Measurements from ENCODE around the gene TEDC2.
"Not testable (repeated sequence)": the region's sequence is repeated elsewhere in the genome, so short reads cannot be mapped to it uniquely, and the experiment has no call there.

Gene TEDC2

DNA sequence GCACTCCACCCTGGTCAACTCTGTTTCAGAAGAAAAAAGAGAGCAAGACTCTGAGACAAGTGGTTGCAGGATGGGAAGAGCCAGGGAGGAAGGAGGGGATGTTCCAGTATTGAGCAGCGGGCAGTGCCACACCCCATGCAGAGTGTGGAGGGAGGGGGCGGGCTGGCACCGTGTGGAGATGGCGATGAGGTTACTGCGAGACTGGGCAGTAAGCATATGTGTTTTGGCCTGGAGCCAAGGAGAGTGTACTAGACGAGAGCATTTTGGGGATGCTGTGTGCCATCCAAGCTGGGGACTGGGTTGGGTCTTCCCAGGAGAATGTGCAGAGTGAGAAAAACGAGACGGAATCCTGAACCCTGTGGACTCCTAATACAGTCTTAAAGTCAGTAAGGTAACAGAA lies 18.4 kb downstream of the TEDC2 start:
- no peak for DNase-seq

DNA sequence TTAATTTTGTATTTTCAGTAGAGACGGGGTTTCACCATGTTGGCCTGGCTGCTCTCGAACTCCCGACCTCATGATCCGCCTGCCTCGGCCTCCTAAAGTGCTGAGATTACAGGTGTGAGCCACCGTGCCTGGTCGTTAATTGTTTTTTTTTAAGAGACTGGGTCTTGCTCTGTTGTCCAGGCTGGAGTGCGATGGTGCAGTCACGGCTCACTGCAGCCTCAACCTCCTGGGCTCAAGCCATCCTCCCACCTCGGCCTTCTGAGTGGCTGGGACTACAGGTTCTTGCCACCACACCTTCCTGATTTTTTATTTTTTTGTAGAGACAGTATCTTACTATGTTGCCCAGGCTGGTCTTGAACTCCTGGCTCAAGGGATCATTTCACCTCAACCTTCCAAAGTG lies 20.1 kb downstream of the TEDC2 start:
- not testable (repeated sequence) for DNase-seq

DNA sequence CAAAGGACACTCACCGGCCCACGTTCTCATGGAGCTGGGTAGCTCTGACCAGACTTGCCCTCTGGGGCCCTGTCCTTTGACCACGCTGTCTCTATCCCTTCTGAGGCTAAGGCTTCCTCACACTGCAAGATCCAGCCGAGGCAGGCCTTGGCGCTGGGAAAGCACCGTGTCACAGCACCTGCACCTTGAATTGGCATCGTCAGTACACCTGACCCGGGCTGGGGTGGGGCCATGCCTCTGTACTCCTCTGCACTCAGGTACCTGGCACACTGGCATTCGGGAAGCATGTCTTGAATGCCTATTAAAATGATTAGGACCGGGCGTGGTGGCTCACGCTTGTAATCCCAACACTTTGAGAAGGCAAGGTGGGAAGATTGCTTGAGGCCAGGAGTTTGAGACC lies 21.0 kb downstream of the TEDC2 start:
- DNase-seq = no peak

DNA sequence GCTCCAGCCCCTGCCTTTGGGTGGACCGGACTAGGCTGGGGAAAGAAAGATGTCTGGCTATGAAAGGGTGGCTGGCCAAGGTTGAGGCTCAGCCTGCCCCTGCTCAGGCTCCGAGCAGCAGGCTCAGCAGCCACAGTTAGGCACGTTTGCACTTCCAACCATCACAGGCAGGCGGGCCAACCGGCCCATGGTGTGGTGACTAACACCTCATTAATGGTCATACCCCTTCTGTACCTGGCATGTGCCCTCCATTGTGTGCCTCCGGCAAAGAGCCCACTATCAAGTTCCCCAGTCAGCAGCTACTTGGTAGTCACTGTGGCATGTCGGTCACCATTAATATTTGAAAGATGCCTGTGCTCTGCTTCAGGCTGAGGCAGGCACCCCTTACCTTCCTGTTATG lies 21.8 kb downstream of the TEDC2 start:
- no peak for DNase-seq

DNA sequence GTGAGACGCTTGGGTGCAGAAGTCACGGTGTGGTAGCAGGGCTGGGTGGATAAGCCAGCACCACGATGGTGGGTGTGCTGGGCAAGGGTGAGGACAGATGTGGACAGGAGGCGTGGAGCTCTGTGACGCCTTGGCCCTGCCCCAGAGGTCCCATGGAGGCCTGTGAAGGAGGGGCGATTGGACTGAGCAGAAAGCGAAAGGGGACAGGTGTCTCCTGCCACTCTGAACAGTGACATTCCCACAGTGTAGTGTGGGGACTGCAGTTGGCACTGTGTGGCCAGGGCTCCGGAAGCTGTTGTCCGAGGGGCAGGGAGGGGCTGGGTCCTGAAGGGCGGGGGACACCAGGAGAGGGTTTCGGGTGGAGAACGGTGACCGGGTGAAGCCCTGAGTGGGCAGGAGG lies 22.3 kb downstream of the TEDC2 start:
- DNase-seq = no peak

DNA sequence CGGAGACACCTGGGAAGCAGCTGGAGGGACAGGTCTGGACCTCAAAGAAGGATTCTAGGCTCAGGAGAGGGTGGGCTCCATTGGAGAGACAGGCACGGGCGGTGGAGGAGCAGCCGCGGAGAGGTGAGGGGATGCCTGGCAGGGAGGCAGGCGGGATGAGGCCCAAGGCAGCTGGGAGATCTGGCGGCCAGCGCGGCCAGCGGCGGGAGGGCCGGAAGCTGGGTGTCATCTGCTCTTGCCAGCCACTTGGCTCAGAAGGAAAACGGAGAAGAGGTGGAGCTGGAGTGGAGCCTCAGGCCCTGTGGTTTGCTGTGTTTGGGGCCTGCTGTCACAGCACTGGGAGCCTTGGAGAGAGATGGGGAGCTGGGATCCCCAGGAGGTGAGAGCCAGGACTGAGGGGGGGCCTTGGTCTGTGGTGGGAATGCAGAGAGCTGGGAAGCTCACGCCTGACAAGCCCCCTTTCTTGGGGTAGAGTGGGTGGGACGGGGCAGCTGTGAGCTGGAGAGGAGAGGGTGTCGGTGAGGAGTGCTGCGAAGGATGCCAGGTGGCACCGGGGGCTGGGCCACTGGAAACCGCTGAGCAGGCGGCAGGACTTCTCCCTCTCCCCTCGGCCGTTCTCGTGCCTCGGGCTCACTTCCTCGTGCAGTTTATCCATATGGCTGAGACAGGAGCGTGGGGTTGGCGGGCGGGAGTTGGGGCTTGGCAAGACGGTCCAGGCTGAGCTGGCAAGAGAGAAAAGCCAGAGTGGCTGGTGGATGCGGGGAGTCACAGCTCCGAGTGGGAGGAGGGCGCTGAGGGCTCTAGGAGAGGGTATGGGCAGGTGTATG lies 23.0 kb downstream of the TEDC2 start:
- DNase-seq = peak in 1 of 2 experiments; percentile 75

DNA sequence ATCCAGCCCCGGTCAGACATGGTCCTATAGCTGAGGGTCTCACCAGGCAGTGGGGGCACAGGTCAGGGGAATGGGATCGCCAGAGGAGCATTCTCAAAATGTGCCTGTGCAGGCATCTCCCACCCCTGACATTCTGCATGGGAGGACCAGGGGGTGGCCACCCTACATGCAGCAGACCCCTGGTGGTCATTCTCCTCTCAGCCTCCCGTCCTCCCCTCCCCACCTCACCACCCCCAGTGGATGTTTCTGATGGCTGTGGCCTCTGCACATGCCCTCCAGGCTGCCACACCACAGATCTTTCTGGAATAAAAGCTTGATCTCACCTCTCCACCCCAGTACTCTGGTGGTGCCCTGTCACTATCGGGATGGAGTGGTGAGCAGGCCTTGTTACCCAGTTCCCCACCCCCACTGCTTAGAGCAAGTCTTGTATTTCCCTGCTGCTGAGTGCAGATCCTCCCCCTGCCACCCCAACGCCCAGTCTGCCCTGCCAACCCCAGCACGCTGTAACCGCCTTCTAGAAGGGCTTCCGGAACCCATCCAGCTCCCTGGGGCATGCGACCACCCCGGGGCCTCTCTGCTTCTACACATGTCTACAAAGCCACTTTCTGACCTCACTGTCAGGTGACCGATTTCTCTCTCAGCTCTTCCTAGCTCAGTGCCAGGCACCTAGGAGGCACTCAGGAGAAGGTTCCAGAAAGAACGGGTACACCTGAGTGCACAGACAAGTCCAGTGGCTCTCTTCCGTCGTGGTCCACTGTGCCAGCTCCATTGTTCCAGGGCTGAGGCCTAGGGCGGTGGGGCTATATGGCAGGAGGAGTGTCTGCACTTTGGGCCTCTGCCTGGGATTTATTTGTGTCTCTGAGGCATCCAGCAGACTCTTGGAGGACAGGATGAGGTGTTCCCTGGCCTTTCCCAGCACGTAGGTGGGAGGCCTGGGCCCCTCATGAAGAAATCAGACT lies 24.3 kb downstream of the TEDC2 start:
- DNase-seq = no peak

DNA sequence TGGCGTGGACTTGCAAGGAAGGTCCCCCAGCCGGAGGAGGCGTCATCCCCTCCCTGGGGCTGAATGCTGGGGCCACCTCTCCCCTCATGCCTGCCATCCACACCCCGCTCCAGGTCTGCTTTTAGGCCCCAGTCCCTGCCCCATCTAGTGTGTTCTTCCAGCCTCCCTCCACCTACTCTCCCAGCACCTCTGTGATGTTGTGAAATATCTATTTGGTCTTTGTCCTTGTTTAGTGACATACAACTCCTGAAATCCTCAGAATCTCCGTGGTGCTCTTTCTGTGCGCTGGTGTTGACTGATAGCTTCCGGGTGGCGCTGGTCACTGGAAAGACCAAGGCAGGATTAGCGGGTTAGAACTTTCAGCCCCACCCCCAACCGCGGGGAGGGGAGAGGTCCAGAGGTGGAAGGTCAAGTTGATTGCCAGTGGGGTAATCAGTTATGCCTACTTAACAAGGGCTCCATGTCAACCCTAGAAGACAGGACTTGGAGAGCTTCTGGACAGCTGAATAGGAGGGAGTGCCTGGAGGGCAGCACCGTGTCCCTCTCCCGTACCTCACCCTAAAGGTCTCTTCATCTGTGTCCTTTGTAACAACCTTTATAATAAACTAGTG lies 25.1 kb downstream of the TEDC2 start:
- no peak for DNase-seq

DNA sequence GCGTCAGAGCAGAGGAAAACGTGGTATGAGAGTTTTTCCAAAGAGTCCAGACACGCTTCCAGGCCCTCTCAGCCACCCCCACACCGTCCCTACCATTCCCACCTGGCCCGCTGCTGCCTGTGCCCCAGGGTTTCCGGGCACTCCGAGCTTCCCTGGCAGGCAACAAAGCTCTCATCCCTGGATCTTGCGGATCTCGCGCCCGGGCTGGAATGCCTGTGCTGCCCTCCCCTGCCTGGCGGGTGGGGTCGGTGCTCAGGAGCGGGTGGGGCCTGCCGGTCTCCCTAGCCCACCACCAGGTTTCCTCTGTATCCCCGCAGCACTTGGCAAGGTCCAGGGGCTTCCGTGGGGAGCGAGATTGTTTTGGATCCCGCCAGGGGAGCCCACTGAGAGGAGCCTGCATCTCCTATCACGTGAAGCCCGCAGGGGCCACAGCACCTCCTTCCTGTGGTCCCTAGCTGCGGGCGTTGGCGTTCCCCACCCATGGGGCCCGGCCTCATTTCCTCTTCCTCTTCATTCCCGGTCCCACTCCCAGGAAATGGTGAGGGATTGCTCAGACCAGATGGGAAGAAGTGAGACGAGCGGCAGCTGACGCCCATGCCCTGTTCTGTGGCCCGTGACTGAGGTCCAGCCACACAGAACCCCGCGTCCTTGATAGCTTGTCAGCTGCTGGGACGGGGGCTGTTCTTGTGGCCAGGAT lies 26.1 kb downstream of the TEDC2 start:
- no peak for DNase-seq

DNA sequence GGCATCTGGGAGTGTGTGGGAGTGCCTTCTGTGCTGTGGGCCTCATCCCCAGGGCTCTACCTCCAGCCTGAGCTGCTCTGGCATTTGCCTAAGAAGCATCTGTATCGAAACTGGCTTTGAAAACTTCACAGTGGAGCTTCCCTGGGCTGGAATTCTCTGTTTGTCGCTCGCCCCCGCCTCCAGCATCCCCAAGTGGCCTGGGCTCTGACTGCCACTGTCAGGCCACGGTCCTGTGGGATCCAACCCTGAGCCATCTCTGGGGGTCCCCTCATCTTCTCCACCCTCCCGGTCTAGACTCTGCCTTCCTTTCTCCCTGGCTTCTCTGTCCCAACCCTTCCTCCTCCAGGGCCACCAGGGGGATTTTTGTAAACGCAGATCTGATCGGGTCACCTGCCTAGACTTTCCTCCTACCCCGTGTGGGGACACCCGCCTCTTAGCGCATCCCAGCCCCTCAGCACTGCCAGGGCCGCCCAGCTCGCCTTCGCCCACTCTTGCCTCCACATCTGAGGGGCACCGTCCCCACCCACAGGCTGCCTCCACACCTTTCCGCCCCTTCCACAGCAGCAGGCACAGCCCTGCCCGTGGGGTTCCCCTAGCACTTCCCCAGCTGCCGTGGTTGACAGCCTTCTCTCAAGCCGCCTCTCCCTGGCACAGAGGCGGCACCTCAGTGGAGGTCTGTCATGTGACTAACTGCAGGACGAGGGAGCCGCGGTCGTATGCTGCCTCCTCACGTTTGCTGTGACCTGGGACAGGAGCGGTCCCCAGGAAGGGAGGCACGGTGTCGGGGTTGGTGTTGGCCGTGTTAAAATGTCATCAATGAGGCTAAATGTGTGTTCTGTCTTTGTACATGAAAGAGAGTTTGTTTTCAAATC lies 27.0 kb downstream of the TEDC2 start:
- peak in 1 of 2 experiments; percentile 42 for DNase-seq

DNA sequence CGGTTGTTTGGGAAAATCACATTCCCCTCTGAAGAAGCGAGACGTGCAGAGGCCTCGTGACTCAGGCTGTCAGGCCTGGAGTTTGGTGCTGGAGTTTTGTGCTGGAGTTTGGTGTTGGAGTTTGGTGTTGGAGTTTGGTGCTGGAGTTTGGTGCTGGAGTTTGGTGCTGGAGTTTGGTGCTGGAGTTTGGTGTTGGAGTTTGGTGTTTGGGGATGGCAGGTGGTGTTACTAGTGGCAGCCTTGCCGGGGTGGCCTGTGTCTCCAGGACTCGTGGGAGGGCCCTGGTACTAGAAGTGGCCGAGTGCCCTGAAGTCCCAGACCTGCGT lies 27.6 kb downstream of the TEDC2 start:
- DNase-seq = no peak

DNA sequence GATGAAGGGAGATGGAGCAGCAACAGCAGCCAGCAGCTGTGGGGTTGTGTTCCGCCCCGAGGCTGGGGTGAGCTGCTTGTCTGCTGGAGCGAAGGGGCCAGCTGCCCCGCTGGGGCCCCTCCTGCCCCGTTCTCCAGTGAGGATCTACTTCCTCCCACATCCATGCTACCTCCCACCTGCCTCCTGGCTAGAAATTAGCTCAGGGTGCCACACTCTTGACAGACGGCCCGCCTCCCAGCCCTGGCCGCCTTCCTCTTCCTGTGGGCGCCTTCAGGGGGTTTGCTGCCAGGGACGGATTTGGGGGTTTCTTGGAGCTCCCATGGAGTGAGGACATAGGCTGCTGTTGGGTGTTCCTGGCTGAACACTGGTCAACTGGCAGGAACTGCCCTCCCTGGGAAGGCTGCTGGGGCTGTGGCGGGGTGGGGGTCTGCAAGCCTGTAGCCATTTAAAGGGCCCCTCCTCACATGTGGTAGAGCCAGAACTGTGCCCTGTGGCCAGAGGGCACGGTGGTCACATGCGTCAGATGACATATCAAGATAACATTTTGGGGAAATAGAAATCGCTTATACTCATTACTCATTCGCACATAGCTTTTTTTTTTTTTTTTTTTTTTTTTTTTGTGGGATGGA lies 28.1 kb downstream of the TEDC2 start:
- no peak for DNase-seq

DNA sequence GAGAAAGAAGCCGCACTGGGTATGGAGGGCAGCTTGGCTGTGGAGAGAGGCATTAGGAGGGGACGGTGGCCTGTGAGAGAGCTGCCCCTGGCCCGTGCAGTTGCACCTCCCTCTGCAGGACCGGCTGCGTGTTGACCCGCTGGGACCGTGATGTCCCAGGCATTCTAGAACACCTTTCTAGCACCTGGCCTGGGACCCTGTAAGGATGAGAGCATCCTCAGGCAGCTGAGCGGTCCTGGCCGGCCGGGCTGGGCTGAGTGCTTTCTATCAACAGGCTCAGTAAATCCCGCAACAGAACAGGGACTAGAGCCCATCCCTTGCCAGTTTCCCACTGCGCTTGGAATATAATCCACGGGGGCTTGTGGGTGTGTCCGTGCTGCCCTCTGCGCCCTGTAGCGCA lies 29.7 kb downstream of the TEDC2 start:
- DNase-seq = no peak

DNA sequence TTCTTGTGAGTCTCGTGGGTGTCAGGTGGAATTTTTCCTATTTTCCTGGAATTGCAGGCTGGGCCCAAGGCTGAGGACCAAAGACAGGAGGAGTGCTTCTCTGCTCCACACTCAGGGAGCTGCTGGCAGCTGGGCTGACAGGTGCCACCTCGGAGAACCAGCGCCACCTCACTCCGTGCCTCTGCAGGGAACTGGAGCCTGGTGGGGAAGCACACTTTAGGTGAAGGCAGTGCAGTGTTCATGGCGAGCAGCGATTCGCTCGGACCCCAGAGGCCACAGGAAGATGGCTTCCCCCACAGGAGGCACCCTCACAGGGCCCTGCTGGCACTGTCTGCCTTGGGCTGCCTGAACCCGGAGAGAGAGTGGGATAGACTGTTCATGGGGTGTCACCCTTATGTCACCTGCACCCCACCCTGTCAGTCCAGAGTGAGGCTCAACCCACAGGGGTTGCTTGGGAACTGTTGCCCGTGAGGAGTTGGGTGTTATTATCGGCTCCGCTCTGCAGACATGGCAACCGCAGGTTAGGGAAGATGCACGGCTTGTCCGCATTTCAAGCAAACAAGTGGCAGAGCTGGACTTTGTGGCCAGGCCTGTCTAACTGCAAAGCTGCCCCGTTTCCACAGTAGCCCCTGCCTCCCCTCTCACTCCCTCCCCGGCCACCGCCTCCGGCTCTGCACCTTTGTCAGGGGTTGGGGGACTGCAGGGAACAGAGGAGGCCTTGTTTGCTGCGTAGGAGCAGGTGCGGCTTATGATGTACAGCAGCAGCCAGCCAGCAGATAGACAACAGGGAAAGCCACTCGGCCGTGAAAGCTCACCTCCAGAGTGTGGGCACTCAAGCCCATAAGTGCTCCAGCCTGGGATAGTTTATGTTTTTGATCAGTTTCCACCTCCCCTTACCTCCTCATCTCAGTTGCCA lies 30.5 kb downstream of the TEDC2 start:
- DNase-seq = peak in 1 of 2 experiments; percentile 45

DNA sequence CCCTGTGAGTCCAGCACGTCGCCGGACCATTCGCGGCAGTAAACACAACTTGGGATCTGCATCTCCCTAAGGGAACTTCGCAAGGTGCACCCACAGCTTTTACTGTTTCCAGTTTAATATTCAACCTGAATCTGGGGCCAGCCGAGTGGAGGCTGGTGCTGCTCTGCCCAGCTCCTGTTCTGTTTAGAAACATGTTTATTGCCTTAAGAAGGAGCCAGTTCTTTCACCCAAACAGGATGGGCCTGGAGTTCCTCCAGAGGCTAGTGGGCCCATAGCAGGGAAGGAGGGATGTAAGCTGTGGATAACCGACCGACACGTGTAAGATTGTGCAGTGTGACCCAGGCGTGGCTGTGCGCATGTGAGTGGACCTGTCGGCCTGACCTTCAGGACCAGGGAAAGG lies 32.4 kb downstream of the TEDC2 start:
- no peak for DNase-seq

DNA sequence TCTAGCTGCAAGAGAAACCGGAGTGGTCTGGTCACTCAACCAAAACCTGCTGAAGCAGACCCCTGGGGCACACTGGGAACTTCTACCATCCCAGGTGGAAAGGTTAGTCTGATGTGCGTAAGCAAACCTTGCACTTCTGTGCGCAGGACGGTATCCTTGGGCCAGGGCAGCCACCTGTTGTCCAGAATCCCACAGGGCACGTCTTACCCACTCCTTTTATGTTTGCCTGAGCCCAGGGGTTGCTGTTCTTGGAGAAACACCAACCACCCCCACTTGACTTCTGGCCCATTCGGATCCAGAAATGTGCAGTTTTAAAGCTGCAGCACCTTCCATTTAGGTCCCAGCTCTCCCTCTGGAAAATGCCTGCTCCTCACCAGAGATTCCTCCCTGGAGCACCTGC lies 33.7 kb downstream of the TEDC2 start:
- DNase-seq = no peak

DNA sequence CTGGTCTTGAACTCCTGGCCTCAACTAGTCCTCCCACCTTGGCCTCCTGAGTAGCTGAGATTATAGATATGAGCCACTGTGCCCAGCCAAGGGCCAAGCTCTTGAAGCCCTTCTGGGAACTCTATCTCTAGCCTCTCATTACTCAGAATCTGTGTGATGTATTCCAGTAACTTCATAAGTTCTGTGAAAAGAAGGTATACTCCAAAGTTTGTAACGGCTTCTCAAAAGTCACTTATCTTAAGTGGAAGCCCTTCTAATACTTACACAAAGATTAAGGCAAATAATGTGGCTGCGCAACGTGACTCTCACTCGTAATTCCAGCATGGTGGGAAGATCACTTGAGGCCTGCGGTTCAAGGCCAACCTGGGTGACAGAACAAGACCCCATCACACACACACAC lies 34.7 kb downstream of the TEDC2 start:
- no peak for DNase-seq

DNA sequence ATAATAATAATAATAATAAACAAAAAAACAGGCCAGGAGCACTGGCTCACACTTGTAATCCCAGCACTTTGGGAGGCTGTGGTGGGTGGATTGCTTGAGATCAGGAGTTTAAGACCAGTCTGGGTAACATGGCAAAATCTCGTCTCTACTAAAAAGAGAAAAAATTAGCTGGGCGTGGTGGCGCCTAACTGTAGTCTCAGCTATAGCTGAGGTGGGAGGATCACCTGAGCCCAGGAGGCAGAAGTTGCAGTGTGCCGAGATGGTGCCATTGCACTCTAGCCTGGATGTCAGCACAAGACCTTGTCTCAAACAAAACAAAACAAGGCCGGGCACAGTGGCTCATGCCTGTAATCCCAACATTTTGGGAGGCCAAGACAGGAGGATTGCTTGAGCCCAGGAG lies 35.1 kb downstream of the TEDC2 start:
- no peak for DNase-seq

DNA sequence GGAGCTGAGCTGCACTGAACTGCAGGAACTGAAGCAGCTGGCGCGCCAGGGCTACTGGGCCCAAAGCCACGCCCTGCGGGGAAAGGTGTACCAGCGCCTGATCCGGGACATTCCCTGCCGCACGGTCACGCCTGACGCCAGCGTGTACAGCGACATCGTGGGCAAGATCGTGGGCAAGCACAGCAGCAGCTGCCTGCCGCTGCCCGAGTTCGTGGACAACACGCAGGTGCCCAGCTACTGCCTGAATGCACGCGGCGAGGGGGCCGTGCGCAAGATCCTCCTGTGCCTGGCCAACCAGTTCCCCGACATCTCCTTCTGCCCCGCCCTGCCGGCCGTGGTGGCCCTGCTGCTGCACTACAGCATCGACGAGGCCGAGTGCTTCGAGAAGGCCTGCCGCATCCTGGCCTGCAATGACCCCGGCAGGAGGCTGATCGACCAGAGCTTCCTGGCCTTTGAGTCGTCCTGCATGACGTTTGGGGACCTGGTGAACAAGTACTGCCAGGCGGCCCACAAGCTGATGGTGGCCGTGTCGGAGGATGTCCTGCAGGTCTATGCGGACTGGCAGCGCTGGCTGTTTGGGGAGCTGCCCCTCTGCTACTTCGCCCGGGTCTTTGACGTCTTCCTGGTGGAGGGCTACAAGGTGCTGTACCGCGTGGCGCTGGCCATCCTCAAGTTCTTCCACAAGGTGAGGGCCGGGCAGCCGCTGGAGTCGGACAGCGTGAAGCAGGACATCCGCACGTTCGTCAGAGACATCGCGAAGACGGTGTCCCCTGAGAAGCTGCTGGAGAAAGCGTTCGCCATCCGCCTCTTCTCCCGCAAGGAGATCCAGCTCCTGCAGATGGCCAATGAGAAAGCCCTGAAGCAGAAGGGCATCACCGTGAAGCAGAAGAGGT lies 36.6 kb downstream of the TEDC2 start:
- DNase-seq = no peak
